ENCODE results near the gene NAT8.
"Not testable (repeated sequence)": the region's sequence is repeated elsewhere in the genome, so short reads cannot be mapped to it uniquely, and the experiment has no call there.

Gene NAT8

DNA sequence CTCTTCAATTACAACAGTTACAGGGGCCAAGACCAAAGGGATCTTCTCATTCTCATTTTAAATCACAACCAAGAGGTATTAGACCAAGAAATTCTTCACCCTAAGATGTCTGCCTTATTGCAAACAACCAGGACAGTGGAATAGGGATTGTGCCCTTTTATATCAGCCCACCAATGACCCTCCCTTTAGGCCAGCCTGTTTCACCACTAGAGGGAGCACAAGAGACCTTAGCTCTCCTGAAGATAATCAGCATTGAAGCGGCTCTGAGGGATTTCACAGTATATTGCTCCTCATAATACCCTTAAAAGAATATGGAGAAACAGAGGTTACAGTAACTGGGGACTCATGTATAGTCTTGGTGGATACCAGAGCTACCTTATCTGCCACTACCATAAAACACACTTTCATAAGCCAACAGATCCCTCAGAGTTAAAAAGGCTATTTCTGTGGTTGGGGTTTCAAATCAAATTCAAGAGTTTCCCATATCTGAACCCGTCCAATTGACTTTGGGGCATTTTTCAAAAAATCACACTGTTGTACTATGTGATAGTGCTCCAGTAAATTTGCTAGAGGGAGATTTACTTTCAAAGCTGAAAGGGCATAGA, 11.5 kb downstream of the NAT8 start:
- not testable (repeated sequence) for DNase-seq

DNA sequence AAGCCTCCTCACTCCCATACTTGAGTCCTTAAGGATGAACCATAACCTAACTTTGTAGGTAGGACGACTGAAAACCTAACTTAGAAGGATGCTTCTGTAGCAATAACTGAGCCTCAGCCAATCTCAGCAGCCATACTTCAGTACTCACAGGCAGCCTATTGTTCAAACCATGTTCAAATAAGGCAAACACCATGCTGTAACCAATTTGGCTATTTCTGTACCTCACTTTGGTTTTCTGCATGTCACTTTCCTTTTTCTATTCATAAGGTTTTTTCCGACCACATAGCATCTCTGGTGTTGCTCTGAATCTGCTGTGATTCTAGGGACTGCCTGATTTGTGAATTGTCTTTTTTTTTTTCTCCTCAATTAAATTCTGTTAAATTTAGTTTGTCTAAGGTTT, 13.7 kb downstream of the NAT8 start:
- not testable (repeated sequence) for DNase-seq

DNA sequence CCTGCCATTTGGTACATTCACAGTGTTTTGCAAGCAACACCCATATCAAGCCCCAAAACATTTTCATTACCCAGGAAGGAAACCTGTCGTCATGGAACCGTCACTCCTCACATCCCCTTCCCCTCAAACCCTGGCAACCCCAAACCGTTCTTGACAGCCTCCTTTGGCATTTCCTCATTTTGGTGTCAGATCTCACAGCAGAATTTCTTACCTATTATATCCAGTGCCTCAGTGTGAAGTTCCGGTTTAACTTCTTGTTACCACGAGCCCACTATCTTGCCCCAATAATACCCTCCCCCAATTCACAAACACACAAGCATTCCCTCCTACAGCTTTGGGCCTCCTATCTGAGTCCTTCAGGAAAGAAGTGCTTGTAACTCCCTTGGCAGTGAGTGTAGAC, 16.0 kb downstream of the NAT8 start:
- DNase-seq, result not testable (repeated sequence)

DNA sequence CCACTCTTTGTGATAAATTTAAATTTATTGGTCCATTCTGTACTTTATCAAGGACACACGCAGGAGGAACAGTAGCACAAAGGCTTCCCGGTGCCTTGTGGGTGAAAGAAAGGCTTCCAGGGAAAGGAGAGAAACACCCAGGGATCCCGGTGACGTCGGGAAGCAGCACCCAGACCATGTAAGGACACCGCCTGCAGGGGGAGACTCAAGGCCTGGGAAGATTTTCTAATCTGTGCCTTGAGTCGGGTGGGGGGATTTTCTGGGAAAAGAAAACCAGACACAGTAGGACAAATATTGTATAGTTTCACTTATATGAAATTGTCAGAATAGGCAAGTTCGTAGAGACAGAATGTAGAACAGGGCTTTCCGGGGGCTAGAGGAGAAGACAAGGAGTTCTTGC, 17.6 kb downstream of the NAT8 start:
- DNase-seq, result not testable (repeated sequence)

DNA sequence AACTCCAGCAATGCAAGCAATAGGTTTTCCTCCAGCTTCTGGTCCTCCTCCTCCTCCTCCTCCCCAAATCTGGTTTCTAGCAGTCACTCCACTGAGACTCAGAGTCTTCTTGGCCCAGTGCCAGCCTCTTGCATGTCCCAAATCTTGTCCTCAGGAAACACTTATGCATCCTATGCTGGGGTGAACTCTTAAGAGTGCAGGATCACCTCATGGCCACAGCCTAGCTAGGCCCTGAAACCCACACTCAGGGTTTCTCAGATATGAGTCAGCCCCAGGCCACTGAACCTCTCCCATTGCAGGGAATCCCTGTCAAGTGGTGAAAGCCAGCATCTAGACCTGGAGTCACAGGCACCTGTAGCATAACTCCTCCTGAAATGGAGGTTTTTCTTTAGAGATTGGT, 18.2 kb downstream of the NAT8 start:
- not testable (repeated sequence) for DNase-seq

DNA sequence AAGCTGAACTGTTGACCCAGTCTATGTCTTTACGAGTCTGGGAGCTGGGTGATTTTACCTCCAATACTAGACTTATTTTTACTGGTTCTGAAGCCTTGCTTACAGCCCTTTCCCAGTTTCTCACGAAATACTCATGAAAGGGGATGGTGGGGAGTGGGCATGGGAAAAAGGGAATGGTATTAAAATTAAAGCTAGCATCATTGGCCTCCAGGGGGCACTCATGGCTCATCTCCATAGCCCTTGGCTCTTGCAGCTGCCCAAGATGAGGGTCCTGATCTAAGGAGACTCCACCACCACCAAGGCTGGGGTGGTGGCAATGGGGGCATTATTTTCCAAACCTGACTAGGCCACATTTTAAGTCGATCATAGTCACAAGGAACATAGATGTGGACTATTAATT, 22.3 kb downstream of the NAT8 start:
- not testable (repeated sequence) for DNase-seq

DNA sequence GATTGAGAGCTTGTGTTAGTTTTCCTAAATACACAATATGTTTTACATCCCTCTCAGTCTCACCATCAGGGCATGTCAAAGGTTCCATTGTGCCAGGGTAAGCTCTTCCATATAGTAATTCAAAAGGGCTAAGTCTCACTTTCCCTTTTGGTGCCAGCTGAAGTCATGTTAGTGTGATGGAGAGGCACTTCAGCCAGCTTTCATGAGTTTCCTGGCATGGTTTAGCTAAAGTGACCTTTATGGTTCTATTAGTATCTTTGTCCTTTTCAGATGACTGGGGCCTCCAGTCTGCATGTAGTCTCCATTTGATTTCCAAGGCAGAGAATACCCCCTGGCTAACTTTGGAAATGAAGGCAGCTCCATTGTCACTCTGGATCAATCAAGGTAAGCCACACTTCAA, 27.2 kb downstream of the NAT8 start:
- peak; percentile 89 for DNase-seq

DNA sequence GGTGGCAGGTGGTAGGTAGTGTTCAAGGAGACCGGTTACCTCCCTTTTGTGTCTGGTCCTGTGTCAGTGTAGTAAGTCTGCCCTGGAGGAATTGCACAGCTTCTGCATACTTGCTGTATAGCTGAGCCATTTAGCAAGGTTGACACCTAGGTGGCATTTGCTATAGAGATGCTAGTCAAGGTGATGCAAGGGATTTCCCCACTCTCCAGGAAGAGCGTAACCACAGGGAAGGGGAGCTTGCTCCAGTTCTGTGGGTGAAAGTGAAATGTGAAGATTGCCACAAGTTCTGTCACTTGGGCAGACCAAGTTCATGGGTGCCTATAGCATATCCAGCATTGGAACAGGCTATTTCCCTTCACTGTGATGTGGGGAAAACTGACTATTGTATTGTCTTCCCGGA, 28.1 kb downstream of the NAT8 start:
- no peak for DNase-seq

DNA sequence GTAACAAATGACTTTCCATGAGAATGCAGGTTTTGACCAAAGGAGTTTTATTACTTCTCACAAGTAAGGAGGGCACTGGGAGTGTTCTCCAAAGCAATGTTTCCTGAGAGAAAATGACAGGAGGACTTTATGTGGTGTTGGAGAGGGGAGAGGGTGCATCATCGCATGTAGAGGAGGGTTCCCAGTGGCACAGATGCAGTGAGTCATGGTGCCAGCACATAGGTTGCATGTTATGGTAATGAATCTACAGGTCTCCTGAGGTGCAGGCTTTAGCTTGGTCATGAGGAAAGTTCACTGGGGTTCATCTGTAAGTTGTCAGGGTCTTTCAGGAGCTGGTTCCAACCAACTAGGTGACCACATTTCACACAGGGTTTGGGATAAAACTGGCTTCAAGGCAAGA, 30.4 kb downstream of the NAT8 start:
- no peak for DNase-seq

DNA sequence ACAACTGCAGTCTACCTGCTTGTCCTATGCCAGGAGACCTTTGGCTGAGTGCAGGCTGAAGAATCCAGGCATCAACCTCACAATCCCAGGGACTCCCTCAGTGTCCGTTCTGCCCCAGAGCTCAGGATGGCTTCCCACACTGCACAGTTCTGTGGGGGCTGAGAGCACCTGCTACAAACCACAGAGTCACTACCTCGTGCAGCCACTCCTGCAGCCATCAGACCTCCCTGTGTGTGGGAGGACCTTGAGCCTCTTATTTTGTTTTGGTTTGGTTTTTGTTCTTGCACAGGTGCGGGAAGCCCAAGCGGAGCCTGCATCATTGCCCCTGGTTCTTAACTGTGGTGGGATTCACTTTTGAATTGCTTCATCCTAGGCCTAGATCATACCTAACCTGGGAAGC, 31.0 kb downstream of the NAT8 start:
- no peak for DNase-seq

DNA sequence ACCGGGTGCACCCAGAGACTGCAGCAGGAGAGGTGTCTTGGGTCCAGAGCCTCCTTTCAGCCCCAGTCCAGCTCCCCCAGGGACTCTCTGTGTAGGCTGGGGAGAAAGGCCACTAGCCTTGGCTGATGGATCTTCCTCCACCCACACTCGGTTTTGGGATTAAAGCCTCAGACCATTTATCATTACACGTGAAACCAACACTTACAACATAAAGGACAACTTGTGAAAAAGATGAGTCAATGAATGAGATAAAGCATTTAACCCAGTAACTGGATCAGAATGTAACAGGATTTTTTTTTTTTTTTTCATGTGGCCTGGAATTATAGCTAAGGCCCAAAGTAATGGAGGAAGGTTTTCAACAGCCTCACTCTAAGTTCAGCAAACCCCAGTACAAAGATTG, 32.1 kb downstream of the NAT8 start:
- no peak for DNase-seq

DNA sequence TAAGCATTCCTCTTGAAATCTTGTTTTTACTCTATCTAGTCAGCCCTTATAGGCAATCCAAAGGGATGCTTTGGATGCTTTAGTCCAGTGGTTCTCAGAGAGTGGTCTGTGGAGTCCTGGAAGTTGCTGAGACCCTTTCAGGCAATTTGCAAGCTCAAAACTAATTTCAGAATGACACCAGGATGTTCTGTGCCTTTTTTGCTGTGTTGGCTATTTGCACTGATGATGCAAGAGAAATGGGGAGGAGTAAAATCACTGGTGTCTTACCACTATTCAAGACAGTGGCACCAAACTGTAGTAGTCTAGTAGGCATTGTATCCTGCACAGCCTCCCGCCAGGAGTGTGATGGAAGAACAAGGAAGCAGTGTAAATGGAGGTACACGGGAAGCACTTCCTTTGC, 37.6 kb downstream of the NAT8 start:
- not testable (repeated sequence) for DNase-seq

DNA sequence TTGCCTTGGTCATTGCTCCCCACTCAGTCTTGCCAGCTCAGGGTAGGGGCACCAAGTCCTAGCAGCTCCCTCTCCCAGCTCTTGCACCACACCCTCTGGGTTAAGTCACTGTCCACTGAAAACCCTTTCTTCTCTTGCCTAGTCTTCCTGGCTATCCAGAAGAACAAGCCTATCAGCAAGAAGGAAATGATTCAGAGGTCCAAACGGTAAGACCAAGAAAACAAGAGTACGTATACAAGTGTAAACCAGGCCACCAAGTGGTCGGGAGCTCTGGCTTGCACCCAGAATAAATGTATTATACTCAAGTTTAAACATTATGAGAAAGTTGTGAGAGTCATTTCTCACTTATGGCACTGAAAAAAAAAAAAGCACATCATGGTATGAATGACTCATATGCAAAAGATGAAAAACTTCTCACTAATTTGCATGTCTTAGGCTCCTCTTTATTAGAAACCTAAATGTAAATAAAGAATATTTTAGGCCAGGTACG, 39.1 kb downstream of the NAT8 start:
- DNase-seq, result not testable (repeated sequence)

DNA sequence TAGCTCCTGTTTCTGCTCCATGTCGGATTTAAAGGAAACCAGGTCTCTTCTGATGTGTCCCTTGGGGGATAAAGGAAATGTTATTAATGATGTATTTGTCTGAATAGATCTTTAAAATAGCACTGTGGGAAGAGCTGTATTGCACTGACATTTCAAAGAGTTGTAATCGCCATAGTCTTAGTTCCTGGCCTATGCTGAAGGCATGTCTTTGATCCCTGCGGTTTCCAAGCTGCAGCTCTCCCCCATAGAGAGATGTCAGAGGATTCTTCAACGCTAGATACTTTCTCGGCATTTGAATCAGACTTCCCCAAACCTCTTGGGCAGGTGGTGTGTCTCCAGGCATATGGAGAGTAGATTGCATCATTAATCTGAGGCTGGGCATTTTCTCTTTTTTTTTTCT, 40.4 kb downstream of the NAT8 start:
- no peak for DNase-seq

DNA sequence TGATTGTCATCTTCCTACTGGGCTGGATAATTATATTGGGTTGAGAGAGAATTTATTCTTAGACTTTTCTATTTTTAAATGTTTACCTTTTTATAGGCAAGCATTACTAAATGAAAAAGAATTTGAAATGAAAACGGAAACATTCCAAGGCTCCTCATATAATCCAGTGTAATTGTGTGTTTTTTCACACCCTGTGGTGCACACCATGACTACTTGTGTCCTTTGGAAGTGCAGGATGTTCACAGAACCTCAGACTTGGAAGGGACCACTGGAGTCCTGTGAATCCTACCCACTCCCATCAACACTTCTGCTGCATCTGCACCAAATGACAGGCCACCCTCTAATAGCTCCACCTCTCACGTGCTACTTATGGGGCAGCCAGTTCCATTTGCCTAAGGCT, 48.0 kb downstream of the NAT8 start:
- DNase-seq, result no peak

DNA sequence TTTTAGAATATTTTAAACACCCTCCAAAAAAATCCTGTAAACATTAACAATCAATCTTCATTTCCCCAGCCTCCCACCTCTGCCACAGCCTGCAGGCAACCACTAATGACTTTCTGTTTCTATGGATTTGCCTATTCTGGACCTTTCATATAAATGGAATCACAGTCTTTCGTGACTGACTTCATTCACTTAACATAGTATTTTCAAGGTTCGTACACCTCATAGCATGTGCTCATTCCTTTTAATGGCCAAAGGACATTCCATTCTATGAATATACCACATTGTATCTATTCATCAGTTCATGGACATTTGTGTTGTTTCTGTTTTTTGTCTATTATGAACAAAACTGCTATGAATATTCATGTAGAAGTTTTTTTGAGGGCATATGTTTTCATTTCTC, 48.5 kb downstream of the NAT8 start:
- no peak for DNase-seq
